Measurements from ENCODE around the gene CST6.
A peak's percentile ranks its signal among the peaks of the same experiment; 100 is the strongest.

Gene CST6

DNA sequence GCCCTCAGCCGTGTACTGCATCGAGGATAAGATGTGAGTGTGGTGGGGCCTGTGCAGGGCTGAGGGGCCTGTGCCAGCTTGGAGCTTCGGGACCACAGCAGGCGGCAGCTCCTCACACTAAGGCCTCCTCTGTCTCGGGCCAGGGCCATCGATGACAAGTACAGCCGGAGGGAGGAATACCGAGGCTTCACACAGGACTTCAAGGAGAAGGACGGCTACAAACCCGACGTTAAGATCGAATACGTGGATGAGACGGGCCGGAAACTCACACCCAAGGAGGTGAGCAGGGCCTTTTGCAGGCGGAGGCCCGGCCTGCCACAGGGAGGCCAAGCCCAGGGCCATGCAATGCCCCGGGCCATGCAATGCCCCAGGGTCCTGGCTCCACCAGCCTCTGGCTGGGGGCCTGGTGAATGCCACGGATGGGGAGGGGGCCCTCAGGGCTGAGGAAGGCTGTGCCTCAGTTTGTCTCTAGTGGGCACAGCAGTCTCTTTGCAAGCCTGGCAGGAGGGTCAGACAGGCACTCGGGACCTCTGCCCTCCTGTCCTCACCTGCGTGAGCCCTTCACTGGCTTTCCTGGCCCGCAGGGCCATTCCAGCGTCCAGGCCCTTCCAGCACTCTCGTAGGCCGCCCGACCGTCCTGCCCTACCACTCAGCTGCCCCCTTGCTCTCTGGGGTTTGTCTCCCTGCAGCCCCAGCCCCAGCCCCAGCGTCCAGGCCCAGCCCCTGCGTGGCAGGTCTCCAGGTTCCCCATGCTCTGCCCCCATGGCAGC, 34.0 kb upstream of the CST6 start:
- in situ Hi-C loops (cut with HindIII; ENCODE audit: low pct_unique_long_range_greater_than_20kb, low sequenced_read_pairs) = no loop called here
- DNase-seq (ENCODE audit: low read depth in 1 of 2, low spot score in 1 of 2) = no peak
- no peak for TF ChIP-seq JUND (IDR thresholded peaks at IDR 0.05; ENCODE audit: low read depth)

DNA sequence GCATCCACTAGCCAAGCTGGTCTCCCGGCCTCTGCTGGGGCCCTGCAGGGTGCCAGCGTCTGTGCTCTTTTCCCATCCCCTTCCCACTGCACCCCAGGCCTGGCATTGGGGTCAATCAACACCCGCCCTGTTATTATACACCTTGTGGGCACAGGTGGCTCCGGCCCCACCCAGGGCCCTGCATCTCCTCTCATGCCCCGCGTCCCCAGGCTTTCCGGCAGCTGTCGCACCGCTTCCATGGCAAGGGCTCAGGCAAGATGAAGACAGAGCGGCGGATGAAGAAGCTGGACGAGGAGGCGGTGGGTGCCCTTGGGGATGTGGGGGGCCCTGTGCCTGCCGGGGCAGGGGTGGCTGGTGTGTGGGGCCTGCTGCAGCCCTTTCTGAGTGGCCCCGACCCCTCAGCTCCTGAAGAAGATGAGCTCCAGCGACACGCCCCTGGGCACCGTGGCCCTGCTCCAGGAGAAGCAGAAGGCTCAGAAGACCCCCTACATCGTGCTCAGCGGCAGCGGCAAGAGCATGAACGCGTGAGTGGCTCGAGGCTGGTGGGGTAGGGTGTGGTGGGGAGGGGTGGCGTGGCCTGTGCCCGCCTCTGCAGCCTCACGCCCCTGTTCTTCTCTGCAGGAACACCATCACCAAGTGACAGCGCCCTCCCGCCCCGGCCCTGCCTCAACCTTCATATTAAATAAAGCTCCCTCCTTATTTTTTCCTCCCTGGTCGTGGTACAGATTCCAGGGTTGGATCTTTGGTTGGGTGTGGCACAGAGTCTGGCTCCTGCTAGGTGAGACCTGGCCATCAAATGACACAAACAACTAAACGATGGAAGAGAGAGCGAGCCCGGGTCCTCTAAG, 33.2 kb upstream of the CST6 start:
- in situ Hi-C loops (cut with HindIII; ENCODE audit: low pct_unique_long_range_greater_than_20kb, low sequenced_read_pairs) = no loop called here
- DNase-seq (ENCODE audit: low read depth in 1 of 2, low spot score in 1 of 2) = no peak
- TF ChIP-seq JUND (IDR thresholded peaks at IDR 0.05; ENCODE audit: low read depth) = no peak

DNA sequence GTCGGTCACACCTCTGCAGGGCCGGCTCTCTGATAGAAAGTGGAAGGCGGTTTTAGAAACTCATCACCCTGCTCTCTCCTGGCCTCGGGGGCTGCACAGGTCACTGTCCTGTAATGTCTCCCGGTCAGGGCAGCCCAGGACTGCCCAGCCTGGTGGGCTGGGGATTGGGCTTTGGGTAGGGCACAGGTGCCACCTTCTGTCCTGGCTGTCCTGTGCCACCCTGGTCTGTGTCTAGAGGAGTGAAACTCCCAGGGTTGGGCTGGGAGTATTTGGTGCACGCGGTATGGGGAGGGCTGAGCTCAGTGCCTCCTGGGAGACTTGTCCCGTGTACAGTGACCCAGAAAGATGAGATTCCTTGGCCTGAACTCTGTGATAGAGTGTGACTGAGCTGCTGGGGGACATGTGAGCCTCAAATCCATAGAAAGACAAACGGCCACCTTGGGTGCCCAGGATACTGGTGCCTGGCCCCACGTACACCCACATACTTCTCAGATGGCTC, 32.5 kb upstream of the CST6 start:
- in situ Hi-C loops (cut with HindIII; ENCODE audit: low pct_unique_long_range_greater_than_20kb, low sequenced_read_pairs) = no loop called here
- DNase-seq (ENCODE audit: low read depth in 1 of 2, low spot score in 1 of 2) = no peak
- no peak for TF ChIP-seq JUND (IDR thresholded peaks at IDR 0.05; ENCODE audit: low read depth)

DNA sequence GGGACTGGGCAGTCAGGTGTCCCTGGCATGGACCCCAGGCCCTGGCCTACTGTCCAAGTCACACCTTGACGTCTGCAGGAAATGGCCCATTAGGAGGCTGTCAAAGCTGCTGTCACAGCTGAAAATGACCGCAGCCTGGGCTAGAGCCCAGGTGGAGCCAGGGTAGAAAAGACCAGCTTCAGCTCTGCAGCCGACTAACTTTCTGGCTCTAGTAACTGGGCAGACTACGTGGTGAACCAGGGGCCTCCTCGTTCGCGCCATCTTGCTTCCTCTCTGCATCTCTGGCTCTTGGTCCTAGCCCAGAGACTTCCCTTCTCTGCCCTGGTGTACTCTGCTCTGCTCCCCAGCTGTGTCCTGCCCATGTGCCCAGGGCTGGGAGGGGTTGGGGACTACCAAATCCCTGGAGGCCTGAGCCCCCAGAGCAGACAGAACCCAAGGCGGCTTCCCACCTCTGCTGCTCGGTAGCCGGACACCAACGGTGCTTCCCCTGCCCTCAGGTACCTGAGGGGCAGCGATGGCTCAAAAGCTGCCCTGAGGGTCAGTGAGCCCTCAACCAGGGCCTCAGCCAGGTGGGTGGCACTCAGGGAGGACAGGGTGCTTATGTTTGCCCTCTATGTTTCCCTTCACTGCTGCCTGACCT, 30.6 kb upstream of the CST6 start:
- in situ Hi-C loops (cut with HindIII; ENCODE audit: low pct_unique_long_range_greater_than_20kb, low sequenced_read_pairs) = no loop called here
- DNase-seq (ENCODE audit: low read depth in 1 of 2, low spot score in 1 of 2) = no peak
- TF ChIP-seq JUND (IDR thresholded peaks at IDR 0.05; ENCODE audit: low read depth) = no peak

DNA sequence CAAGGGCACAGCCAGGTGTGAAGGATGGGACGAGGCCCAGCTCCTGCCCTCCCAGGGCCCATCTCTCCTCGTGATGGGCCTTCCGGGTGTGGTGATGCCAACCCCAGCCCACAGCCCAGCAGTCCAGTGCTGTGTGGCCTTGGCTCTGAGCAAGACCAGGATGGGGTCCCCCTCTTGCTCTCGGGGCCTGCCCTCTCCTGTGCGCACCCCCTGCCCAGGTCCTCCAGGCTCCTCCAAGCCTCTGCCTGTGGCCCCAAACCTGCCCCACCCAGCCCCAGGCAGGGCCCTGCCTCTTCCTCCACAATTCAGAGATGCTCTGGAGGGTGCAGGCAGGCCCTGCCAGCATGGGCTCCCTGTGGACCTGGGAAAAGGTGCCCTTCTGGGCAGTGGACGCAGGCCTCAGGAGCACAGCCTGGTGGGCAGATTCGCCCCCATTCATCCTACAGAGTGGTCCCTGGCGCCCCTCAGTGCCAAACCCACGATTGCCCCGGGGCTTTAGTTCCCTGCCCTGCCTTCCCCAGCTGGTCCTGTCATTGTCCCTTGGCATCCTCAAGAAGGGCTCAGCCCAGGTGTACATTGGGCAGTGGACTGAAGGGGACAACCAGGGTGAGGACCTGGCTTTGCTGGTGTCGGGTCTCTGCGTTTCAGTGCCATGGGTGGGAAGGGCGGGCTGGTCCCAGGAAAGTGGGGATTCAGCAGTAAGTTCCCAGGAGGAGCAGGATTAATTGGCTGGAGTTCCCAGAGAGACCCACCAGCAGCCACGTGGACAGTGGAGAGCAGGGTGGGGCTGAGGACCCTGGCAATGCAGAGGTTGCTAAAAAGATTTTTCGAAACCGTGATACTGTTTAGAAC, 29.6 kb upstream of the CST6 start:
- in situ Hi-C loops (cut with HindIII; ENCODE audit: low pct_unique_long_range_greater_than_20kb, low sequenced_read_pairs) = no loop called here

DNA sequence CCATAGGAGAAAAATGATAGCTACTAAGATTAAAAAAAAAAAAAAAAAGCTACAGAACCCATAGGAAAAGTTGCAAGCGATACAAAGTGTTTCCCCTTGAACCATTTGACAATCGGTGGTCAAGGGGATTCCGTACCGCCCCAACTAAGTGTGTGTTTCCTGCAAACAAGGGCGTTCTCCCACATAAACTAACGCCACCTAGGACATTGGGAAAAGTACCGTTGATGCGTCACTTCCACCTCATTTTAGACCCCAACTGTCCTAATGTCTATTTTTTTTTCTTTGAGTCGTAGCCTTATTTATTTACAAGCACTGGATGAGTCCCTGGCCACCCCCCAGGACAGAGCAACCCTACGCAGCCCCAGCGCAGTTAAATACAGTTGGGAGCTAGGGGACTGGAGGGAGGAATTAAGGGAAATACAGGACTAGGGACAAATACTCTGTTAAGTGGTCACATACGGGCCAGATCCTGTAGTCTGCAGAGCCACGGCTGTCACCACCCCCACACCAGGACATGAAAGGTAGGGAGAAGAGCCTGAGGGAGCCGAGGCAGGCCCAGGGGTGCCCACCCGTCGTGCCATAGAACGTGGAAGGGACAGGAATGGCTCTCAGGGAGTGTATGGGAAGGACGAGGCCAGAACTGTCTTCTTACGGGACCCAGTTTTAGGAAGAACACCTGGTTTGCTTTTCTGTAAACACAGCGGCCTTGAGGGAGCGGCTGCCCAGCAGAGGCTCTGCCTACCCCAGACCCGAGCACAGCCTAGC, 28.8 kb upstream of the CST6 start:
- TF ChIP-seq JUND (IDR thresholded peaks at IDR 0.05; ENCODE audit: low read depth) = no peak
- no peak for DNase-seq (ENCODE audit: low read depth in 1 of 2, low spot score in 1 of 2)
- in situ Hi-C loops (cut with HindIII; ENCODE audit: low pct_unique_long_range_greater_than_20kb, low sequenced_read_pairs) = no loop called here

More for the DNA sequence above, 29.6 kb upstream of the CST6 start:
- DNase-seq (ENCODE audit: low read depth in 1 of 2, low spot score in 1 of 2) = no peak
- TF ChIP-seq JUND (IDR thresholded peaks at IDR 0.05; ENCODE audit: low read depth) = no peak

DNA sequence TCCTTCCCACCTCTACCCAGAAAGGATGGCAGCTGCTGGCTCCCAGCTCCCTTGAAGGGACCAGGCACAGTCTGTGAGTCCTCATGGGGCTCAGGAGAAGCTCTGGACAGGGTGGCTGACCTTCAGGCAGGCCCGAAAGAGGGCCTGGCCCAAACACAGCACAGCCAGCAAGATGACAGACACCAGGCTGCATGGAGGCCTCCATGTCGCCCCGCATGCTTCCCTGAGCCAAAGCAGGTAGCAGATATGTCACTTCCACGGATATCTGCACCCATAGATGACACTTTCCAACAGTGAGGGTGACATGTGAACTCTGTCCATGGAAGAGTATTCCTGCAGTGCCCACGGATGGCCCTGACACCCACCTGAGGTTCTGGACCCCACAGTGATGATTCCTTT, 28.2 kb upstream of the CST6 start:
- in situ Hi-C loops (cut with HindIII; ENCODE audit: low pct_unique_long_range_greater_than_20kb, low sequenced_read_pairs) = no loop called here
- TF ChIP-seq JUND (IDR thresholded peaks at IDR 0.05; ENCODE audit: low read depth) = no peak

DNA sequence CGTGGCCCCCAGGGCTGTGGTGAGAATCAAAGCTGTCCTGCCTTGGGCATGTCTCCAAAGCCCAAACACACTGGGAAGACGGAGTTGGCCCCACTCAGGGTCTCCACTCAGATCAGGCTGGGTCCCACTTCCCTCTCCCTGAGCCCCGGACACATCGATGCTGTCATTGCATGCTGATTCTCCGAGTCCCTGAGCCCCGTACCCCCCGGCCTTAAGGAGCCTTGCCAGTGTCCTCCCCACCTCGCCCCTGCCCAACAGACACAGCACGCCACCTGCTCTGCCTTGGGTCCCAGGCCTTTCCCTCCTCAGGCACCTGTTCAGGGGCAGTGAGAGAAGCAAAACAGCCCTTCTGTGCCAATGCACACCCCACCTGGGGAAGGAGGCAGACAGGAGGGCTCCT, 24.5 kb upstream of the CST6 start:
- no peak for DNase-seq (ENCODE audit: low read depth in 1 of 2, low spot score in 1 of 2)
- in situ Hi-C loops (cut with HindIII; ENCODE audit: low pct_unique_long_range_greater_than_20kb, low sequenced_read_pairs) = no loop called here
- TF ChIP-seq JUND (IDR thresholded peaks at IDR 0.05; ENCODE audit: low read depth) = no peak

More for the DNA sequence above, 28.2 kb upstream of the CST6 start:
- no peak for DNase-seq (ENCODE audit: low read depth in 1 of 2, low spot score in 1 of 2)

DNA sequence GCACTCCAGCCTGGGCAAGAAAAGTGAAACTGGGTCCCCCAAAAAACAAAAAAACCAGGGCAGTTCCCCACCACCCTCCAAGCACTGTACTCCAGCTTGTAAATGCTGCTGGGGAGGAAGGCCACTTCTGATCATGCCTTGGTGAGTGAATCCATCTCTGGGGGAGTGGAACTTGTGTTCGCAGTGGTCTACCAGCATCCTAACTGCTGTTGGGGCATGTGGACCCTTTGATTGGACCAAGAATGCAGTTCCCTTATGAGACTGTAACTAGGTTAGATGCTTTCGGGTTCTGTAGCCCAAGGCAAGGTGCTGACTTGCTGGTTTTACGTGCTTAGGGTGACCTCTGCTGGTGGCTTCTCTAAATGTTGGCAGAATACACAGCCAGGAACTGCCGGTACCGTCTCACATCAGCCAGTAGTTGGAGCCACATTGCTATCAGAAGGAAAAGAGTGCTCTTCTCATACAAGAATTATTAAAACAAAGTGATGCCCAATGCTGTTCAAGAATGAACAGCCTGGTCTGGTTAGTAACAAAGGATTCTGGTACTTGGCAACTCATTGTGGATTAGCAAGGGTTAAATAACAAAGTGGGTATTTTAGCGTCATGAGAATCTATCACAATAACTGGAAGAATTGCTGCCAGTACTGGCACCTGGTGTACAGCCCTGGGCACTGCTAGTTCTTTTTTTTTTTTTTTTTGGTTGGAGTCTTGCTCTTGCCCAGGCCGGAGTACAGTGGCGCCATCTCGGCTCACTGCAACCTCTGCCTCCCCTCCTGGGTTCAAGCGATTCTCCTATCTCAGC, 22.8 kb upstream of the CST6 start:
- in situ Hi-C loops (cut with HindIII; ENCODE audit: low pct_unique_long_range_greater_than_20kb, low sequenced_read_pairs) = no loop called here
- TF ChIP-seq JUND (IDR thresholded peaks at IDR 0.05; ENCODE audit: low read depth) = no peak
- peak; percentile 91 to 98 for DNase-seq (ENCODE audit: low read depth in 1 of 2, low spot score in 1 of 2)

DNA sequence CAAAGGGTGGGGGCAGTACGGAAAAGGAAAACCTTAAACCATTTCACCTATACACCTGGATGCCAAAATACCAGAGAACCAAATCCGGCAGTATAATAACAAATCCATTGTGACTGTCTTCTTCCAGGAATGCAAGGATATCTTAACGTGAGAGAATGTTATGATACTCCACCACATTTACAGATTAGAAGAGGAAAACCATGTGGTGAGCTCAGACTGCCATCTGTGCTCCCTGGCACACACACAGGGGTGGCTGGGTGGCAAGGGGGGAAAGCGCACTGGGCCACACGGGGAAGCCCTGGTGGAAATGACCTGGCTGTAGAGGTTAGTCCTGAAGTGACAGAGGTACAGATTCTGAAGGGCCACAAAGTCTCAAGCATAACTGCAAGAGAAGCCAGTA, 19.8 kb upstream of the CST6 start:
- in situ Hi-C loops (cut with HindIII; ENCODE audit: low pct_unique_long_range_greater_than_20kb, low sequenced_read_pairs) = no loop called here
- DNase-seq (ENCODE audit: low read depth in 1 of 2, low spot score in 1 of 2) = no peak
- no peak for TF ChIP-seq JUND (IDR thresholded peaks at IDR 0.05; ENCODE audit: low read depth)

DNA sequence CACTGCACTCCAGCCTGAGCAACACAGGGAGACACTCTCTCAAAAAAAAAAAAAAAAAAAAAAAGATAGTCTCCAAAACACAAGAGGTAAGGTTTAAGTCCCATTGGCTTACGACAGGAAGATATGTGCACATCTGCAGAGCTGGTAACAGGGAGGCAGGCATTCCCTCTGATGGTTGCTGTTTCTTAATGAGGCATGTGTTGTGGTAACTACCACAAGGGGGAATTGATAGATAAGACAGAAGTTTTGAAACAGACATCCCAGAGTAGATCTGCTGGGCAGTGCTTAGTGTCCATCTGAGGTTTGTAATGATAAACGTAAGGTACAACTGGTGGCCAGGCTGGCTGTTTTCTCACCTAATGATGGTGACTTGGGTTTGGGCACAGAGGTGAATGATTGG, 14.5 kb upstream of the CST6 start:
- DNase-seq (ENCODE audit: low read depth in 1 of 2, low spot score in 1 of 2) = no peak
- in situ Hi-C loops (cut with HindIII; ENCODE audit: low pct_unique_long_range_greater_than_20kb, low sequenced_read_pairs) = no loop called here
- TF ChIP-seq JUND (IDR thresholded peaks at IDR 0.05; ENCODE audit: low read depth) = no peak
